ENCODE measurements around the gene ZFHX3. TPM values are rescaled to one million over a fixed set of nuclear protein-coding genes. Genes with fewer than 3 reads are reported as not detected.

ZFHX3 gene
- total and polyA plus RNA-seq, 2 of the 8 experiments (the other 6 are each of a cell fraction or from before 2014, with no cell fraction given), result 0.08 to 0.99 TPM

- H3K27me3 ChIP-seq (replicated peaks in 1 of 4; ENCODE audit: control insufficient read depth in 3 of 4, extremely low read depth in 1 of 4, insufficient read depth in 3 of 4, low read length in 3 of 4), result no peaks in the 10 kb centered on the region
- H2BK15ac ChIP-seq (ENCODE audit: low read length), result no peak overlapping the region
- H2BK120ac ChIP-seq (replicated peaks; ENCODE audit: low read depth, low read length), result no peak overlapping the region
- H3K79me2 ChIP-seq (ENCODE audit: control insufficient read depth in 1 of 2, insufficient read depth in 2 of 2, low read length in 2 of 2), result no peaks in the 10 kb centered on the region
- H3K36me3 ChIP-seq (ENCODE audit: control insufficient read depth in 2 of 4, insufficient read depth in 4 of 4, low read length in 3 of 4), result no peaks in the 10 kb centered on the region
- WGBS, 2 experiments (ENCODE audit: extremely low coverage in 1 of 2, insufficient coverage in 1 of 2, insufficient read length in 1 of 2, insufficient replicate concordance in 2 of 2, low coverage in 1 of 2, low lambda C conversion rate in 2 of 2, missing lambda C conversion rate in 1 of 2), result 96% methylated on average over 1 of the region's 1 CpG; no CpG with 5 or more reads in 1 of the 2 experiments
- H4K91ac ChIP-seq (replicated peaks; ENCODE audit: insufficient read length, low read length), result no peak overlapping the region
- H3K23ac ChIP-seq (ENCODE audit: insufficient read length), result no peak overlapping the region
- no peak overlapping the region for H3K9ac ChIP-seq (replicated peaks in 1 of 4; ENCODE audit: extremely low read depth in 1 of 4, low read depth in 3 of 4, low read length in 3 of 4)
- CTCF ChIA-PET (ENCODE audit: partially characterized antibody), result no interaction called here
- H3K56ac ChIP-seq (replicated peaks; ENCODE audit: insufficient read length, low read depth, low read length), result no peak overlapping the region
- POLR2A ChIA-PET (ENCODE audit: partially characterized antibody), result no interaction called here
- H3K23me2 ChIP-seq (ENCODE audit: low read depth, low read length), result no peaks in the 10 kb centered on the region
- no peak overlapping the region for H2AK5ac ChIP-seq (ENCODE audit: low read depth, low read length)
- DNase-seq (ENCODE audit: low read depth in 1 of 2, low spot score in 2 of 2) (no peak), FAIRE-seq (no peak)
- no peak overlapping the region for H4K8ac ChIP-seq (ENCODE audit: extremely low read depth, insufficient read depth, low read length)
- no peak overlapping the region for H3K27ac ChIP-seq (ENCODE audit: low read depth, low read length)
- H2BK5ac ChIP-seq (ENCODE audit: low read depth, low read length), result no peak overlapping the region
- no peak overlapping the region for H4K5ac ChIP-seq (ENCODE audit: insufficient read length, low read depth, low read length)
- H3K4me2 ChIP-seq (ENCODE audit: insufficient read depth in 1 of 2, low read depth in 2 of 2, low read length in 2 of 2), result no peak overlapping the region
- no peak overlapping the region for H3K4me3 ChIP-seq (ENCODE audit: extremely low read depth in 1 of 4, insufficient read depth in 2 of 4, low read depth in 3 of 4, low read length in 4 of 4)
- no peak overlapping the region for H2AFZ ChIP-seq (ENCODE audit: low read length)
- H2BK12ac ChIP-seq (ENCODE audit: low read depth, low read length), result no peak overlapping the region
- no peaks in the 10 kb centered on the region for H4K20me1 ChIP-seq (replicated peaks in 1 of 2; ENCODE audit: control insufficient read depth in 1 of 2, insufficient read depth in 2 of 2, low read length in 2 of 2)
- no peak overlapping the region for H2BK20ac ChIP-seq (ENCODE audit: low read length)
- no peak overlapping the region for H3K18ac ChIP-seq (ENCODE audit: extremely low read depth, low read length)
- peaks cover 0 to 8% (median 0%) of the 10 kb centered on the region in 4 experiments; a peak in 2 of 7 replicates for H3K4me1 ChIP-seq (replicated peaks in 1 of 4; ENCODE audit: control insufficient read depth in 3 of 4, insufficient read depth in 4 of 4, low read length in 3 of 4)
- no peak overlapping the region for H3K14ac ChIP-seq (ENCODE audit: insufficient read length)
- no peaks in the 10 kb centered on the region; the same call in 1 of the 2 replicates for H3K79me1 ChIP-seq (ENCODE audit: low read depth, low read length)
- TF ChIP-seq TEAD4 (IDR thresholded peaks at IDR 0.05; ENCODE audit: low read depth, low read length) (no peak), GTF2F1 (IDR thresholded peaks at IDR 0.05; ENCODE audit: borderline replicate concordance, low read depth, low read length) (no peak), MAX (IDR thresholded peaks at IDR 0.05) (no peak), POLR2AphosphoS5 (IDR thresholded peaks at IDR 0.05; ENCODE audit: low read depth, low read length) (no peak), RXRA (IDR thresholded peaks at IDR 0.05; ENCODE audit: insufficient read depth, low read depth, low read length) (no peak), KDM5A (IDR thresholded peaks at IDR 0.05; ENCODE audit: low read length) (no peak), CREB1 (IDR thresholded peaks at IDR 0.05) (no peak), SP1 (IDR thresholded peaks at IDR 0.05; ENCODE audit: low read depth, low read length) (no peak), POU5F1 (IDR thresholded peaks at IDR 0.05; ENCODE audit: low read depth, low read length) (no peak)
- TF ChIP-seq, protein P1, sequence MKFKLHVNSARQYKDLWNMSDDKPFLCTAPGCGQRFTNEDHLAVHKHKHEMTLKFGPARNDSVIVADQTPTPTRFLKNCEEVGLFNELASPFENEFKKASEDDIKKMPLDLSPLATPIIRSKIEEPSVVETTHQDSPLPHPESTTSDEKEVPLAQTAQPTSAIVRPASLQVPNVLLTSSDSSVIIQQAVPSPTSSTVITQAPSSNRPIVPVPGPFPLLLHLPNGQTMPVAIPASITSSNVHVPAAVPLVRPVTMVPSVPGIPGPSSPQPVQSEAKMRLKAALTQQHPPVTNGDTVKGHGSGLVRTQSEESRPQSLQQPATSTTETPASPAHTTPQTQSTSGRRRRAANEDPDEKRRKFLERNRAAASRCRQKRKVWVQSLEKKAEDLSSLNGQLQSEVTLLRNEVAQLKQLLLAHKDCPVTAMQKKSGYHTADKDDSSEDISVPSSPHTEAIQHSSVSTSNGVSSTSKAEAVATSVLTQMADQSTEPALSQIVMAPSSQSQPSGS (IDR thresholded peaks at IDR 0.05; ENCODE audit: low read length), result no peak
- no peaks in the 10 kb centered on the region for H3K9me3 ChIP-seq (ENCODE audit: insufficient read depth in 2 of 2, low read depth in 1 of 2, low read length in 1 of 2)
- H3K4ac ChIP-seq (replicated peaks; ENCODE audit: insufficient read length, low read depth, low read length), result no peak overlapping the region
These were observed 308.4 kb downstream of the ZFHX3 start for GRCh38 chr16:72739577-72739976.
